Ovary (tissue), 9 donors: ENCODE results near the gene SNAPC2. TPM values are rescaled to one million over a fixed set of nuclear protein-coding genes. Genes with fewer than 3 reads are reported as not detected.

Experiments
- DNase-seq, 5 donors: peaks; one replicate each; pipeline ENCODE4 v3.0.0-alpha.2; 2019 to 2020
- H3K27ac ChIP-seq, 2 donors: fragments of 200-600 bp; one replicate each; pipeline versions ENCODE4 v1.5.1 to v1.8.0; 2019 to 2022
- H3K27me3 ChIP-seq: fragments of 200-600 bp; one replicate; pipeline ENCODE4 v1.8.0; 2022
- H3K36me3 ChIP-seq: fragments of 200-600 bp; sonication (generic); one replicate; pipeline ENCODE4 v1.5.1; 2019
- H3K4me1 ChIP-seq: one replicate; pipeline ENCODE4 v1.8.1; 2013; ENCODE audit warnings: mild to moderate bottlenecking, moderate library complexity; ENCODE audit not compliant: insufficient read depth
- H3K4me3 ChIP-seq: fragments of 200-600 bp; sonication (generic); one replicate; pipeline ENCODE4 v1.5.1; 2017
- H3K9me3 ChIP-seq, 2 donors: fragments of 200-600 bp in 1 of 2; sonication (generic) in 1 of 2; one replicate each; pipeline versions ENCODE4 v1.5.1 to v1.8.1; 2013 to 2019; ENCODE audit warnings: mild to moderate bottlenecking in 1 of 2, moderate library complexity in 1 of 2
- EP300 ChIP-seq: sonication (generic); formaldehyde crosslinking; IDR thresholded peaks from one replicate; pipeline ENCODE4 v1.6.1; 2017; ENCODE audit warnings: antibody characterized with exemption
- POLR2A ChIP-seq: fragments of 450-650 bp; IDR thresholded peaks from one replicate; pipeline ENCODE4 v1.6.1; 2017; ENCODE audit warnings: antibody characterized with exemption, mild to moderate bottlenecking, moderate library complexity
- WGBS, 3 donors: extraction: QIAGEN DNeasy Blood & Tissue Kit in 1 of 3; methylation state at CpG; one replicate each; pipeline versions ENCODE4 v1.1.5 to v1.1.7; 2013 to 2017; 5-methylcytosine and 5-hydroxymethylcytosine counted together
- intact Hi-C, 4 donors: fragments of 100-400 bp; cut with DNase I; formaldehyde crosslinking; loops; one replicate each; pipeline versions ENCODE4 v1.11.0 to v1.15.1; 2022 to 2023
- polyA plus RNA-seq, 2 donors: library from polyadenylated mRNA; stranded (reverse); fragments of 200-250 nt in 1 of 2; fragments of 350-450 nt in 1 of 2; fragmentation: Illumina TruSeq in 1 of 2; extraction: RNeasy Lipid Tissue Mini Kit (QIAGEN cat#74804) in 1 of 2; gene quantifications; one replicate each; pipeline ENCODE4 v1.2.3, GENCODE V29; 2013 to 2014
- total RNA-seq, 7 donors: library from RNA; depleted of rRNA in 2 of 7; stranded (reverse); fragments of >200 nt in 2 of 7; fragmentation: NEBNext Ultra II Directional in 3 of 7; extraction: Animal tissue kit (Norgen Biotek cat#: 25700) in 3 of 7; gene quantifications; one replicate each; pipeline versions ENCODE4 v1.1.0 to v1.2.4, GENCODE V29; 2016 to 2023
- TF ChIP-seq, protein P1 (sequence below), 3 donors: fragments of 450-650 bp in 2 of 3; fragments of 200-600 bp in 1 of 3; IDR thresholded peaks; one replicate each; pipeline versions ENCODE4 v1.5.1 to v1.8.0; 2016 to 2022; ENCODE audit warnings: antibody characterized with exemption in 3 of 3, mild to moderate bottlenecking in 1 of 3
- donor health status: DM: no; HTN: no; CAD: no; lungs with moderate emphysema.
- donor health status: DM: no; HTN: no; CAD: no.
- donor health status: Bipolar disorder and iron deficiency.
- donor health status: DM: yes; HTN: yes; CAD: no.
- donor health status: DM: no; HTN: no; CAD: no.
- donor health status: DM: yes; HTN: yes; CAD: no.

SNAPC2 gene
- total and polyA plus RNA-seq, 9 donors, result 1.8 to 26.6 (median 16.3) TPM

DNA sequence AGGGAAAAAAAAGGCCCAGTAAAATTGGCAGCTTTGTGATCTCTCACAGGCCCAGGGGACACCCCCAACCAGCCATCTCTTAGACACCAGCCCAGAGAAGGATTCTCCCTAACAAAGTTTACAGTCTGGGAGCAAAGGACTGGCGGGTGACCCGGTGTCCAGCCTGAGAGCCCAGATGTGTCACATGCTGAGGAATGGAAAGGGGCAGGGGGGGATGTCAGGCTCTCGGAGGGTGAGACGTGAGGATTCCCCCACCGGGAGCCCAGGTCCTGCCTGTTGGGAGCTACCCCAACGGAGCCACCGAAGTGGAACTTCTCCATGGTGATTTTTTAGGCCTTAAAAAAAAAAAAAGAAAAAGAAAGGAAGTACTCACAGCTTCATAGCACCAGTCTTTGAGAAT is 10.6 kb downstream of the SNAPC2 start:
- no peak for DNase-seq
- TF ChIP-seq POLR2A, result no peak
- TF ChIP-seq EP300, result no peak
- TF ChIP-seq, protein P1, sequence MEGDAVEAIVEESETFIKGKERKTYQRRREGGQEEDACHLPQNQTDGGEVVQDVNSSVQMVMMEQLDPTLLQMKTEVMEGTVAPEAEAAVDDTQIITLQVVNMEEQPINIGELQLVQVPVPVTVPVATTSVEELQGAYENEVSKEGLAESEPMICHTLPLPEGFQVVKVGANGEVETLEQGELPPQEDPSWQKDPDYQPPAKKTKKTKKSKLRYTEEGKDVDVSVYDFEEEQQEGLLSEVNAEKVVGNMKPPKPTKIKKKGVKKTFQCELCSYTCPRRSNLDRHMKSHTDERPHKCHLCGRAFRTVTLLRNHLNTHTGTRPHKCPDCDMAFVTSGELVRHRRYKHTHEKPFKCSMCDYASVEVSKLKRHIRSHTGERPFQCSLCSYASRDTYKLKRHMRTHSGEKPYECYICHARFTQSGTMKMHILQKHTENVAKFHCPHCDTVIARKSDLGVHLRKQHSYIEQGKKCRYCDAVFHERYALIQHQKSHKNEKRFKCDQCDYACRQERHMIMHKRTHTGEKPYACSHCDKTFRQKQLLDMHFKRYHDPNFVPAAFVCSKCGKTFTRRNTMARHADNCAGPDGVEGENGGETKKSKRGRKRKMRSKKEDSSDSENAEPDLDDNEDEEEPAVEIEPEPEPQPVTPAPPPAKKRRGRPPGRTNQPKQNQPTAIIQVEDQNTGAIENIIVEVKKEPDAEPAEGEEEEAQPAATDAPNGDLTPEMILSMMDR (IDR thresholded peaks at IDR 0.05), result no peak
- H3K27ac ChIP-seq, result peak overlapping the region; percentile 11 to 35
- no peaks in the 10 kb centered on the region for H3K27me3 ChIP-seq
- no peak overlapping the region for H3K4me3 ChIP-seq
- peaks cover 24% of the 10 kb centered on the region for H3K4me1 ChIP-seq
- WGBS, 3 donors, result 73 to 78% (median 76%) methylated on average over 7 of the region's 7 CpGs
- intact Hi-C loops, result no loop called here
- no peaks in the 10 kb centered on the region for H3K36me3 ChIP-seq
- H3K9me3 ChIP-seq, result no peaks in the 10 kb centered on the region

DNA sequence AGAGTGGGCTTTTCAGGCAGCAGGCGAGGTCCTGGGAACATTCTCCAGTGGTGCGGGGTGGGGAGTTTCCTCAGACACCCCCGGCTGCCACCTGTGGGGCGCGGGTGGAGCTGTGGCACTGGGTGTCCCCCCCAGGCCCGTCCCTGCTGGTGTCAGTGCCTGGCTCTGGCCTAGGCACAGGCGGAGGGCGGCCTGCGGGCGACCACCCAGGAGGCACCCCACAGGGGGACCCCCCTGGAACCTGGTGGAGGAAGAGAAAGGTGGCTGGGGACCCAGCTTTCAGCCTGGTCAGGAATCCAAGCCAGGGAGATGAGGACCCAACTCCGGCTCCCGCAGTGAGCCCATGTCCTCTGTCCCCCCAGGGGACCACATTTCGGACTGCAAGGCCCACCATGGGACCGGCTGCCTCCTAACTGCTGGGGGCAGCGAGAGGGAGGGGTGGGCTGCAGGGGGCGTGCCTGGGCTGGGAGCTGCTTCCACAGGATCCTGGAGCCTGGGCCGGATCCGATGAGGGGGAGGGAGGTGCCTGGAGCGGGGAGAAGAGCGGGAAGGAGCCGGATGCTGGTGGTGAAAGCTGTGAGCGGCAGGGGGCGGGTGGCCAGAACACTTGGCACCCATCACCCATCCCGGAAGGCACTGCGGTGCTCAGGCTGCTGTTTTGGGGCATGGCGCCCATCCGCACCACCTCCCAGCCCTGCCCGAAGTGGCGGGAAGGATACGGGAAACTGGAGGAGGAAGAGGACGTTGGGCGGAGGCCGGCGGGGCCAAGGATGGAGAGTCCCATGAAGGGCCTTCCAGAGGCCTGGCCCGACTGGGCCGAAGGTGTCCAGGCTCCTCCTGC is 11.3 kb downstream of the SNAPC2 start:
- Histone ChIP-seq H3K4me1 (peaks cover 23% of the 10 kb centered on the region), H3K4me3 (no peak overlapping the region), H3K9me3 (no peaks in the 10 kb centered on the region), H3K36me3 (no peaks in the 10 kb centered on the region), H3K27me3 (no peaks in the 10 kb centered on the region), H3K27ac (peak overlapping the region; percentile 11 to 35)
- no peak for TF ChIP-seq POLR2A
- TF ChIP-seq, protein P1 (IDR thresholded peaks at IDR 0.05), result no peak
- TF ChIP-seq EP300, result no peak
- intact Hi-C loops, result no loop called here
- WGBS, 3 donors, result 83 to 90% (median 86%) methylated on average over 36 of the region's 36 CpGs
- DNase-seq, result peak; percentile 14 to 45 (median 39)

DNA sequence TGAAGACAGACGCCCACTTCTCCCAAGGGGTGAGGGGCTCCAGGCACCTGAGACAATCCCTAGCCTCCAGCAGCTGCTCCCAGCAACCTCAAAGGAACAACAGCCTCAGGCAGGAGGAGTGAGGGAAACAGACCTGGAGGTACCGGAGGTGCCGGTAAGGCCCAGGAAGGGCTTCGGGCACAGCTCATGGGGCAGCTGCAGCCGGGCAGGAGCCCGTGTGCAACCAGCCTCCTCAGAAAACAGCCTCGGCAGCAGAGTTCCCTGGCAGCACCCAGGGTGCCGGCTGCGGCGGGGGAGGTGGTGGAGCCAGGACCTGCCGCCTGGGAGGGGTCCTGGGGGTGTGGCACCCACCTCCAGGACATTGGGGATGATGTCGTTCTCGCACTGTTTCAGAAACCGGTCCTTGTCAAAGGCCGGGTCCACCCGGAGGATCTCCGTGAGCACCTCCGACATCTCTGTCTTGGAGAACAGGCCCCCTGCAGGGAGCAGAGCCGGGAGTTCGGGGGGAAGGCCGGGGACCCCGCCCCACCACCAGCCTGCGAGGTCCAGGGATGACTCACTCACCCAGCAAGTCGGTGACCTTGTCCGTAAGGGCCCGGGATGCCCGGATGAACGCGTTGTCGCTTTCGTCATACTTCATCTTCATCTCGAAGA is 12.3 kb downstream of the SNAPC2 start:
- peaks cover 15% of the 10 kb centered on the region for H3K4me1 ChIP-seq
- TF ChIP-seq, protein P1 (IDR thresholded peaks at IDR 0.05), result no peak
- no peak for TF ChIP-seq EP300
- TF ChIP-seq POLR2A, result no peak

DNA sequence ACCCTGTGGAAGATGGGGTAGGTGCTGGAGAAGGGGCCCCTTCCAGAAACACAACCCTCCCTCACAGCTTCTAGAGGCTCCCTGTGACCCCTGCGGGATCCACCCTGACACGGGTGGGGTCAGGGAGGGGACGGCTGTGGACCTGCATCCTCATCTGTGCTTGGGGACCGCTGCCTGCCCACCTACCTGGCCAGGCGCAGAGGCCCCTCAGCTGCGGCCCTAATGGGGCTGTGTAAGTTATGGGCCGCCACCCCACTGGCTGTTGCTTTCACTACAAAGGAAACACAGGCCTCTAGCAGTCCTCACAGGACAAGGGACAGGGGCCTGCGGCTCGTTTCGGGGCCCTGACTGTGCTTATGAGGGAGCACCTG is 12.8 kb downstream of the SNAPC2 start:
- peaks cover 10% of the 10 kb centered on the region for H3K4me1 ChIP-seq
- no peaks in the 10 kb centered on the region for H3K27me3 ChIP-seq
- peak in 1 of 5 donors; percentile 37 for DNase-seq
- intact Hi-C loops, result no loop called here
- no peak for TF ChIP-seq POLR2A
- TF ChIP-seq, protein P1 (IDR thresholded peaks at IDR 0.05), result no peak
- H3K4me3 ChIP-seq, result no peak overlapping the region
- H3K9me3 ChIP-seq, result no peaks in the 10 kb centered on the region
- 90 to 93% (median 91%) methylated on average over 7 to 10 of the region's 10 CpGs for WGBS, 3 donors
- H3K27ac ChIP-seq, result no peak overlapping the region
- H3K36me3 ChIP-seq, result no peaks in the 10 kb centered on the region

More for the DNA sequence above, 12.3 kb downstream of the SNAPC2 start:
- peak in 4 of 5 donors; percentile 13 to 37 (median 28) for DNase-seq
- no peak overlapping the region for H3K4me3 ChIP-seq
- no peaks in the 10 kb centered on the region for H3K27me3 ChIP-seq
- no peak overlapping the region for H3K27ac ChIP-seq
- intact Hi-C loops, result no loop called here
- H3K36me3 ChIP-seq, result no peaks in the 10 kb centered on the region
- no peaks in the 10 kb centered on the region for H3K9me3 ChIP-seq
- WGBS, 3 donors, result 88 to 90% (median 89%) methylated on average over 29 to 32 of the region's 32 CpGs
